HL-60/S4 treated with phorbol 12-myristate 13-acetate at 8.2 ng/mL for 4 days and 3 days (cell line): ENCODE measurements around the gene DYNLT1.
"Not testable (repeated sequence)": the region's sequence is repeated elsewhere in the genome, so short reads cannot be mapped to it uniquely, and the experiment has no call there.

Experiments used
- in situ Hi-C: fragments of 300-500 bp; cut with MboI; formaldehyde crosslinking; loops from 2 replicates; pipeline ENCODE4 v1.15.0; 2022; ENCODE audit warnings: low sequenced_read_pairs

Gene DYNLT1

DNA sequence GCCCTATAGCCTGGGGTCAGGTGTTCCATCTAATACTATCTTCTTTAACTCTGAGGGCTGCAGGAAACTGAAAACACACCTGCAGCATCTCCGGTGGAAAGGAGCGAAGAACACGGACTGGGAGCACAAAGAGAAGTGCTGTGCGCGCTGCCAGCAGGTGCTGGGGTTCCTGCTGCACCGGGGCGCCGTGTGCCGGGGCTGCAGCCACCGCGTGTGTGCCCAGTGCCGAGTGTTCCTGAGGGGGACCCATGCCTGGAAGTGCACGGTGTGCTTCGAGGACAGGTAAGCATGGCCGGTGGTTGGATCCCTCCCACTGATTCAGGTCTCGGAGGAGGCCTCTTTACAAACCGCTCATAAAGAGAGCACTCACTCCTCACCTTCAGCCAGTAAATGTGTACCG, 20.8 kb upstream of the DYNLT1 start:
- in situ Hi-C loops: no loop called here

DNA sequence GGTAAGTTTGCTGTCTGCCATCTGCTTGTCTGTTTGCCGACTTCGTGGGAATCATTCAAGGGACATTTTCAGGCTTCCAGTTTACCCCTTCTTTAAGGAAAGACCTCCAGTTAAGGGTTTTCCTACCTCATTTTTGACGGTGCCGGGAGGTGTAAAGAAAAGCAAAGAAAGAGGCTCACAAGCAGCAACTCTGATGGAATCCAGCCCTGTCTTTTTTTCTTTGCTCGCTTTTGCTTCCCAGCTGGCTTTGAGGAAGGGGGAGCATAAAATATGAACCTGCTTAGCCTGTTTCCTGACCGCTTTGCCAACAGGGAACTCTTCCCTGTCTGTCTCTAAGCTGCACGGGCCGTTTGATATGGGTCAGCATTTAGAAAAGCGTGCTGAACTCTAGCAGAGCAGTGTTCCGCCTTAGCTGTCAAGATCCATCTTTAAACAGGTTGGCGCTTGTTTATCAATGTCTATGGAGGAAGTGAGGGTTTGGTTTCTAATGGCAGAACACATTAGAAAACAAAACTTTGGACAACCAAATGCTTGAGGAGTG, 19.2 kb upstream of the DYNLT1 start:
- in situ Hi-C loops: no loop called here

DNA sequence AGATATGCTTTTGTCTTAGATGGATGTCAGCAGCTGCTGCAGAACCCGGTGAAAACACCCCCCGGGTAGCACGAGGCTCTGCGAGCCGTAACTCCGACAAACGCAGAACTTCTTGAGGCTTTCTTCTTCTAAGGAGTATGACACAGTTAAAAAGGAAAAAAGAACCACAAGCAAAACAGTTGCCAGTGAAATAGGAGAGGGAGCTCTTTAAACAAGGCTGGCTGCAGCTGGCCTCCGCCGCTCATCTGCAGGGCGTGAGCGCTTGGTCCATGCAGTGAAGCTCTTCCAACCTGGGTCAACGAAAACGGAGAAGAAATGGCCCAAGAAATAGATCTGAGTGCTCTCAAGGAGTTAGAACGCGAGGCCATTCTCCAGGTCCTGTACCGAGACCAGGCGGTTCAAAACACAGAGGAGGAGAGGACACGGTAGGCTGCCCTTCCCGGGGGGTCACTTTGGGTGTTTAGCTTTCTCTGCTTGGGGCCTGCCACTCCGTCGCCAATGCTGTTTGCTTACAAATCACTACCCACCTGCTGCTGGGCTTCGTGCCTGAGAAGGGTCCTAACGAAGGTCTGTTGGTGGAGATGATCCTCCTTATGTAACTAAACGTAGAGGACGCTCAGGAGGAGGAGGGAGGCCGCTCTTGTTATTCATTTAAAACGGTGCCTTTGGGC, 18.5 kb upstream of the DYNLT1 start:
- in situ Hi-C loops: no loop called here

DNA sequence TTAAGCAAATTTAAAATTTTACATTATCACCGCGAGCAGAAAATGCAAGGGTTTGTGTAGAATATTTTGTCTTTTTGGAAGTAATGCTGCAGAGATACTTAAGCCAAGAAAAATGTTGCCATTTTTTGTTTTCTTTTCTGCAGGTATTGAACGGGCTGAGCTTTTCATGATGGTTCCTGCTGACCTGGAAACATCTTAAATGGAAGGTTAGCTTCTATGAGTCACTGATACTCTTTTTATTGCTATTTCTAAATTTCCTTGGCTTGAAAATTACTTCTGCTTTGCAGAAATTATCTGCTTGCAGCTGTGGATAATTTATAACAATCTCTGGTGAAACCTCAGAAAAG, 18.0 kb upstream of the DYNLT1 start:
- in situ Hi-C loops: no loop called here

DNA sequence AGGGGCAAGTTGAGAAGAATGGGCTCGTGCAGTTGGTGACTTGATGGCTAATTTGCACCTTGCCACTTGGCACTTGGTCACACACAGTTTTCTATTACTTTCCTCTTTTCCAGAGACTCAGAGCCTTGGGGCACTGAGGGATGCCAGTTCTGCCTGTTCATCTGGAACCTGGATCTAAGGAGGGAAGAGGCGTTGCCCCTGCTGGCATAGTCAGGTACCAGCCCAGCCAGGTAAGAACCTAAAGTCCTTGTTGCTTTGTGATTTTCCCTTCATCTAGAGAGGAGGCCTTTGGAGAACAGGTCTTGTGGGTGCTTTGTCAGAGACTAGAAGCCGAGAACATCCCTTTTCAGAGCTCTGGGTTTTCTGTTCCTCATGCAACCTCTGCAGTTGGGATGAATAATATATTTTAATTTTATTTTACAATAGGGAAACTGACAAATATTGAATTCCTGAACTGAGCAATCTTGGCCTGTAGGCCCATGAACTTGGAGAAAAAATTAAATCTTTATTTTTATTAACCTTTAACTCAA, 16.7 kb upstream of the DYNLT1 start:
- in situ Hi-C loops: no loop called here

DNA sequence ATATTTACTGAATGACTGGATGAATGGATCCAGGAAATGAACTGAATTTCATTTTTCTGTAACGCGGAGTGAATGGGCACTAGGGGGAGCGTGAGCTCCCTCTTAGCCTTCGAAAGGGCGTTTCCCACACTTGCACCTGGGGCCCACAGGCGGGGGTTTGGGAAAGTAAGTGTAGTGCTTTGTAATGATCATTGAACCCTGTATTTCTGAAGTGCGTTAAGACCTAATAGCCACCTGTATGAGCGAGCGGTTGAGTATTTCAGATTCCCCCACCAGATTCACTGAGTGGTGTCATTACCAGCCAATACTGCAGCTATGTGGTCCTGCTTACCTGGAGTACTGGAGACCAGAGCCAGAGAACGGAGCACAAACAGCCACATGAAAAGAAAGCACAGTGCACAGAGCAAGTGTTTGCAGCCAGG, 15.8 kb upstream of the DYNLT1 start:
- in situ Hi-C loops: no loop called here

DNA sequence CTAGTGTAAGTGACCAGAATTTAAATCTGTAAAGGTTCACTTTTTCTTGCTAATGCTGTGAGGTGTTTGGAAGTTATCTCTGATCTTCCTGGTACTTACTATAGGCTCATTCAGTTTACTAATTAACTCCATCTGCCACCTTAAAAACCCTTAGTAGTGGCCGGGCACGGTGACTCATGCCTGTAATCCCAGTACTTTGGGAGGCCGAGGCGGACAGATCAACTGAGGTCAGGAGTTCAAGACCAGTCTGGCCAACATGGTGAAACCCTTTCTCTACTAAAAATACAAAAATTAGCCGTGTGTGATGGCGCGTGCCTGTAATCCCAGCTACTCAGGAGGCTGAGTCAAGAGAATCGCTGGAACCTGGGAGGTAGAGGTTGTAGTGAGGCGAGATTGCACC, 12.4 kb upstream of the DYNLT1 start:
- in situ Hi-C loops: not testable (repeated sequence)

DNA sequence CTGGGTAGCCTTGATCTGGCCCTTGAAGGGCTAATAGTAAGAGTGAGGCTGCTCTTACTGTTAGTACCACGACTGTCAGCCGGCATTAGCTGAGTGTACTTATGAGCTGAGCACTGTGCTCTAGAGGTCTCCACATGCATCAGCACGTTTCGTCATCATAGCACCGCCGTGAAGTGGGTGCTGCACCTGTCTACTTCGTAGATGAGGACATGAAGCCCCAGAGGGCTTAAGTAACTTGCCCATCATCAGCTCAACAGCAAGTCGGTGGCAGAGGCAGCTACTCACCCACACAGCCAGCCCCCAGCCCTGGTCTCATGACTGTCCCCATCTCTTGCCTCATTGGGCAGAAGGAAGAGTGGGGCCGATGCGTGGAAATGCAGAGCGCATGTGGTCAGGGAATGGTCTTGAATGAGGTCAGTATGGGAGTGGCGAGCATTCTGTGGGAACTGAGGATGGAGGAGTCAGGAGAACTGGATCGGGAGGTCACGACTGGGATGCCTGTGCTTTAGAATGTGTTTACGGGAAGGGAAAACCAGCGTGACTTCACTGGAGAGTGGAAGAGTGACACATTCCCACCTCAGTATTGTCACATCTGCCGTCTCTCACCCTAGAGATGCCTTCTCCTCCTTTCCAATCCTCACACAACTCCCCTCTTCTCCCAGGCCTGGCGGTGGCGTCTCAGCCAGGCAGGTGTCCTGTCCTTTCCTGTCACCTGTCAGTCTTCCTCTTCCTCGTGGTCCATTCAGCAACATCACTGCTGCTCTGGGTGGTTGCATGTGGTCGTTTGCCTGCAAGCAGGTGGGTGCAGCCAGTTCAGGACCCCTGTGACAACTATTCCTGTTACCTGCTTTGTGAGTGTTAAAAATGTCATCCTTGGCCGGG, 11.3 kb upstream of the DYNLT1 start:
- in situ Hi-C loops: no loop called here

DNA sequence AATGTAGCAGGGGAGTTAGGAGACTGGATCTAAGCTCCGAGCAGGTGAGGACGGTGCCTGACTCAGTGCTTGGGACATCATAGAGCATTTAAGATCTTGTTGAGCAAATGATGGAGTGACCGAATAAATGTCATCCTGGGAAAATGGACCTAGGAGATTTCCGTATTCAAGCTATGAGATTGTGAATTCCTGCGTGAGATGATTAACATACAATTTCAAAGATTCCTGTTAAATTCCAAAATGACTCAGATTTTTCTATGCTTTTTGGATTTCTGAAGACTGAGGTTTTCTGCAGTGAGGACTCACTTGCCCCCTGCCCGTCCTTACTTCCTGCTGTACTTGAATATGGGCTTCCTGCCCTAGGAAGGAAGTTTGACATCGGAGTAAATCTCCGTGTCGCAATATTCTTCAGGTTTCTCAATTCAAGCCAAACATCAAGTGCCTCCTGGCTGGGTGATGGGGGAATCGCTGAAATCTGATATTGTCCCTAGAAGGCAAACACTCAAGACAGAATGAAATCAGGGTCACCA, 10.5 kb upstream of the DYNLT1 start:
- in situ Hi-C loops: no loop called here

DNA sequence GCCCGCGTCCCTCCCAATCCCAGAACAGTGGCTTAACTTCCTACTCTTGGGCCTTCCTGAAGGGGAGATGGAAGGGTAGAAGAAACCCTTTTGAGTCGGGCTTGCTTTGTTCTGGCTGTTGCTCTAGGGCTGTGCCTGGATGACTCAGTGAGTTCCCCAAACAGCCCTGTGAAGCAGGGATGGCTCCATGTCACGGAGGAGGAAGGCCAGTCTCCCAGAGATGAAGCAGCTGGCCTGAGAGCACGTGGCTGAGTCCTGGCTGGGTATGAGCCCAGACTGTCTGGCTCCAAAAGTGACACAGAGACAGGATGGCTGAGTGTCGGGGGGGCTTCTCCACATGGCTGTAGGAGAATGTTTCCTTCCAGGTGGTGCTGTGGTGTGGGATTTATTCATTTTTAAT, 10.0 kb upstream of the DYNLT1 start:
- in situ Hi-C loops: no loop called here

DNA sequence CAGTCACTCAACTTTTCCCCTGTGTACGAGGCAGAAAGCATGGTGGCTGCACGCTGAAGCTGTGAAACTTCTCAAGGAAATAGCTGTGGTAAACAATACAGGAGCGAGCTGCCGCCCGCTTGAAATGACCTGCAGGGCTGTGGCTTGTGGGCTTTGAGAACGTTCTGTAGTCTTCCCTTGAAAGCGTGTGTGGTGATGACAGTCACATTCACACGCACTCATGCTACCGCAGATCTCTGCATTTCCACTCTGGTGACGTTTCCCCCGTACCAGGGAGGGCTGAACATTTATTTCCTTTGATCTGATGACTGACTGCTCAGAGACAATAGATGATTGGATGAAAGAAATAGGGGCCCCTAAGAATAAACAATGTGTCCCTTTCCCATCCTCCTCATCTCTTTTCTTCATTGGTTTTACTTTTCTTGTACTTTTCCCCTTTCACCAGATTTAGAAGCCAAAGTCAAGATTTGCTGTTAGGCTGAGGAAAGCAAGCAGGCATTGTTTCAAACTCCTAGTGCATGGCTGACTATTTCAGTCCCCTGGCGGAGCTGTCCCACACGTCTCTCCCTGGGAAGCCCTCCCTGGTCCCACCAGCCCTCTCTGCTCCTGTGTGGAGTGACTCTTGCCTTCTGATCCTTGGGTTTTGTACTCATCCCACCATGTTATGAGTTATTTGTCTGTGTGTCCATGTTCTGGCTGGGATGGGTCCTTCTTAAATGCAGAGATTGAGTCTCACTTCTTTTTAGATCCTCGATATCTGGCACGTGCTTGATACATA, 9.2 kb upstream of the DYNLT1 start:
- in situ Hi-C loops: no loop called here

DNA sequence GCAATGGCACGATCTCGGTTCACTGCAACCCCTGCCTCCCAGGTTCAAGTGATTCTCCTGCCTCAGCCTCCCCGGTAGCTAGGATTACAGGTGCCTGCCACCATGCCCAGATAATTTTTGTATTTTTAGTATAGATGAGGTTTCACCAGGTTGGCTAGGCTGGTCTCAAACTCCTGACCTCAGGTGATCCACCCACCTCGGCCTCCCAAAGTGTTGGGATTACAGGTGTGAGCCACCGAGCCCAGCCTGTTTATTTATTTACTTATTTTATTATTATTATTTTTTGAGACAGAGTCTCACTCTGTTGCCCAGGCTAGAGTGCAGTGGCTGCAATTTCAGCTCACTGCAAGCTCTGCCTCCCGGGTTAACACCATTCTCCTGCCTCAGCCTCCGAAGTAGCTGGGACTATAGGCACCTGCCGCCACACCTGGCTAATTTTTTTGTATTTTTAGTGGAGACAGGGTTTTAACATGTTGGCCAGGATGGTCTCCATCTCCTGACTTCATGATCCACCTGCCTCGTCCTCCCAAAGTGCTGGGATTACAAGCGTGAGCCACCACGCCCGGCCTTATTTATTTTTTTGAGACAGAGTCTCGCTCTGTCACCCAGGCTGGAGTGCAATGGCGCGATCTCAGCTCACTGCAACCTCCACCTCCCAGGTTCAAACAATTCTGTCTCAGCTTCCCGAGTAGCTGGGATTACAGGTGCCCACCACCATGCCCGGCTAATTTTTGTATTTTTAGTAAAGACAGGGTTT, 7.6 kb upstream of the DYNLT1 start:
- in situ Hi-C loops: not testable (repeated sequence)

DNA sequence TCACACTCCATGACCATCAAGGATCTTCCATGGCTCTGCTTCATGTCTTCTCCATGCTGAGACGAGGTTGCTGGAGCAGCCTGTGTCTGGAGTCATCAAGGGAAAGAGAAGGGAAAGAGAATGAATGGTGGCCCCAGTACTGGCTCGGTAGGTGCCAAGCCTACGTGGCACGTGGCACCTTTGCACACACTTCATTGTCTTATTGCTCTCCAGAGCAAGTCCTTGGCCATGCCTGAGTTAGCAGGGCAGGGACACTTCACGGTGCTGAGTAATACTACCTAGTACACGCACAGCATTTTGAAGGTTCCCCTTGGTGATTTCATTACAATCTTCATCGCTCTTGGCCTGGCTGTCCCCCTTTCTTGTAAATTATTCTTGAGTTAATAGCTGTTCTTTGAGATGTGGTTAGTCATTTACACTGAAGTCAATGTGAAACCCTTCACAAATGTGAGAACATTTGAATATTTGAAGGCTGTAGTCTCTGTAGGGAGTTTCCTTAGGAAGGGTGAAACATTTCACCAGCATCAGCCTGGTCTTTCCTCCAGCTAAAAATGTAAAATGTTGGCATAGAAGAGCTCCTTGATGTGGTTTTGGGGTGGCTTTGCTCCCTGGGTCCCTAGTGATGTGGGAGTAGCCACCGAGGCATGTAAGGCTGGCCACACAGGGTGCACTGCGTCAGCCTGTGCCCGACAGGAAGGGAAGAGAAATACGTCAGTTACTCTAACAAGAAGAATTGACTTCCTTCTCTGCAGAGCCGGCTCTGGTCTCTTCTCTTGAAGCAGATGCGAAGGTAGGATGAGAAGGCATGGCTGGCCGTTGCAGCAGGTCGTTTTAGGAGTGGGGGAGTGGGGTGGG, 5.0 kb upstream of the DYNLT1 start, which contains the start of gene SYTL3:
TSS of gene SYTL3 (plus strand) at position 766 of the 855 bp plus-strand sequence. CDS start 13,215 bp downstream, outside the sequence.
- in situ Hi-C loops: no loop called here

DNA sequence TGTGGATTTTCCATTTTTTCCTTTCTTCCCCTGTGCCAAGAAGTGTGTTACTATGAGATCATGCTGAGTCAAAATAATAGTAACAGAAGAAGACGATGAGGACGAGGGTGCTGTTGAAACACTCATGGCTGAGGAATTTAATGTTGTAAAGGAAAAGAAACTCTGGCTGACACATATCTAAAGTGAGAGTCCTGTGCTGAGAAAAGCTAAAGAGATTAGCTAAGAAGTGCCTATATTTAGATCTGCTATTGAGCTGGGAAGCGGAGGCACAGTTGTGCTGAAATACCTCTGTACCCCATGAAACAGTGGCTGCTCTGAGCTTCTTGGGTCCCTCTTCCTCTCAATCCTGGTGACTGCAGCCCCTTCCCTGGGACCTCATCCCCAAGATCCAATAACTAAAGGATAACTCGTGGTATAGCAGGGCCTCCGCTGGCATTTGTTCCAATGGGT, 4.2 kb upstream of the DYNLT1 start:
- in situ Hi-C loops: no loop called here

DNA sequence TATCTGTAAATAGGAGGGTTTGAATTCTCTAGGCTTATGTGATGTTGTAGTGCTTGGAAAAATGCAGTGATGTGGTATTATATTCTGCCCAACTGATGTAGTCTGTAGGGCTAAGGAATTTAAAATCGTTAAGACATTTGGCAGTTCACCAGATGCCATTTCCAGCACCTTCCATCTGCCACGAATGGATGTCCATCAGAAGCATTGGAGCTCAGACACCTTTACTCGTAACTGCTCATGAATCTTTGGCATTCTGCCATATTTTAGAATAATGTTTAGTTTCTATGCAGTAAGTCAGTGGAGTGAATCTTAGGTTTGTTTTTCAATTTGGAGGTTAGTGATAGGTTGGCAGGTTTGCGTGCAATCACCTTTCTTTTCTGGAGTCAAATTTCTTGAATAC, 3.0 kb upstream of the DYNLT1 start:
- in situ Hi-C loops: no loop called here

DNA sequence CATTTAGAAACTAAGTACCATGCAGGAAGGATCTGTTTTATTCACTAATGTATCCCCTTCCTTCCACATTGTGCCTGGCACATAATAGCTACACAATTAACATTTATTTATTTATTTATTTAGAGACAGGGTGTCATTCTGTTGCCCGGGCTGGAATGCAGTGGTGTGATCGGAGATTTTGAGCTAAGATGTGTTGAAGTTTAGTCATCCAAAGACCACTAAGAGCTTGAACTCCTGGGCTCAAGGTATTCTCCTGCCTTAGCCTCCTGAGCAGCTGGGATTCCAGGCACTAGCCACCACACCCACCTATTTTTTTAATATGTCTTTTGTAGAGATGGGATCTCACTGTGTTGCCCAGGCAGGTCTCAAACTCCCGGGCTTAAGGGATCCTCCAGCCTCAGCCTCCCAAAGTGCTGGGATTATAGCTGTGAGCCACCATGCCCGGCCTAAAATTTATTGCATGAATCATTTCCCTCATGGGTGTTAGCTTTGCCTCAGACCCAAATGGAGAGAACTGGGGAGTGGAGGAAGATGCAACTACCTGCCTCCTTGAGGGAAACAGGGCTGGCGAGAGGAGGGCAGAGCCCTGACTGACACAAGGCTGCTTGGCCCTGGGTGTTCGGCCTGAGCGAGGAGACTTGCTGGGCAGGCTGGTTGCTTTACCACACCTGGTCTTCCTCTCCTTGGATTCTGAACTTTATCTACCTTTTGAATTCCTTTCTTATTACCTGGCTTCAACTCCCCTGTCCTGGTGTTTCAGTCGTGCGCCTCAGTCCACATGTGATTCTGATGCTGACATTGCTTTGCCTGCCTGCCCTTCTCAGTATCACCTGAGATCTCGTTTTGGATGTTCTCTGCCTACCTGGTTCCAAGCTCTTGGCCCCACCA, 1.7 kb upstream of the DYNLT1 start:
- in situ Hi-C loops: no loop called here

DNA sequence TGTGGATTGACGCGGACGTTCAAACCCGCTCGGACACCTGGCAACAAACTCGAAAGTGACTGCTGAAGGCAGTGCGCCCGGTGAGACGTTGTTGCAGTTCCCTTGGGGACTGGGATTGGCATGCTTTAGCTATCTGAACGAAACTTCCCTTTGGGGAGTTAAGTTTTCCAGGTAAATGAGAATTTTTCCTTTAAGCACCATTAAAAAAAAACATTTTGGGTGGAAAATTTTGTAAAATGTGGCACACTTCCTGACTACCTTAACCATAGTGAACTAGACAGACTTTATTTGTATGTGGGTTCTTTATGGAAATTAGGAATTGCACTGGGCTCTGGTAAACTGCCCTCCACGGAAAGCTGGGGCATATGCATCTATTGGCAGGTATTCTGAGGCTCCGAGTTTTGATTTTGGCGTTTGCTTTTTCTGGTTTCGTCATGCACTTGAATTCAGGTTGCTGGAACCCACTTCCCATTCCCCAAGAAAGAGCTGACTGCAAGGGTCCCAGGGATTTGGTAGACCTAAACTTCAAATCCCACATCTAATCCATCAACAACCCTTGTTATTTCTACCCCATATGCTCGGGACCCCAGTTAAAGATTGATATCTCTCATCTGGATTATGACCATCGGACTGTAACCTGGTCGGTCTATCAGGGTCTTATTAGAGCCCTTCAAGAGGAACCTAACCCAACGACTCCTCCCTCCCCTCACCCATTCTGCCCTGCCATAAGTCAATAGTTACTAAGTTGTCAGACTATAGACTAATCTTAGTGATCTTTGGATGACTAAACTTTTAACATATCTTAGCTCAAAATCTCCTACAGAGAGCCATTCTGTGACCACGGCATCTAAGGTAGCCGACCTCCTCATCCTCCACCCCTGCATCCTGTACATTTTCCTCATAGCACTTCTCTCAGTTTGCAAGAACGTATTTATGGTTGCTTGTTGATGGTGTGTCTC, 800 bp upstream of the DYNLT1 start:
- in situ Hi-C loops: no loop called here
